DMS153 treated with DMSO at 0.1 percent for 48 hours (cell line): ENCODE results near the gene LILRA6.
"Not testable (repeated sequence)": the region's sequence is repeated elsewhere in the genome, so short reads cannot be mapped to it uniquely, and the experiment has no call there.

ENCODE experiments used
- DNase-seq: peaks from one replicate; lab custom pipeline; 2025; ENCODE audit not compliant: unreplicated experiment; lab: John Stamatoyannopoulos, UW

LILRA6 gene

GRCh38 chr19:54242646-54243045 is at the start of gene LILRA6:
Gene LILRA6 (minus strand): TSS chr19:54242790.
- not testable (repeated sequence) for DNase-seq

- not testable (repeated sequence) for DNase-seq
These were observed 46.6 kb upstream of the LILRA6 start for GRCh38 chr19:54289160-54289559.

GRCh38 chr19:54287456-54287855 is 44.9 kb upstream of the LILRA6 start:
- no peak for DNase-seq

GRCh38 chr19:54286283-54286682 is 43.7 kb upstream of the LILRA6 start:
- not testable (repeated sequence) for DNase-seq

- not testable (repeated sequence) for DNase-seq
These were observed 43.0 kb upstream of the LILRA6 start for GRCh38 chr19:54285427-54286056.

GRCh38 chr19:54282686-54283470 is 40.3 kb upstream of the LILRA6 start:
- DNase-seq: no peak

GRCh38 chr19:54281729-54282075 is 39.1 kb upstream of the LILRA6 start:
- not testable (repeated sequence) for DNase-seq

GRCh38 chr19:54281007-54281728 is 38.6 kb upstream of the LILRA6 start, which contains the start of gene LILRB2:
Gene LILRB2 (minus strand): TSS chr19:54281110. CDS start chr19:54280496, 614 bp downstream.
- no peak for DNase-seq

- not testable (repeated sequence) for DNase-seq
These were observed 37.9 kb upstream of the LILRA6 start for GRCh38 chr19:54280441-54280840.

GRCh38 chr19:54280025-54280424 is 37.4 kb upstream of the LILRA6 start:
- DNase-seq: not testable (repeated sequence)

GRCh38 chr19:54279406-54279962 is 36.9 kb upstream of the LILRA6 start:
- no peak for DNase-seq

GRCh38 chr19:54278571-54279195 is 36.1 kb upstream of the LILRA6 start:
- not testable (repeated sequence) for DNase-seq

GRCh38 chr19:54278056-54278455 is 35.5 kb upstream of the LILRA6 start:
- DNase-seq: not testable (repeated sequence)

- not testable (repeated sequence) for DNase-seq
These were observed 34.6 kb upstream of the LILRA6 start for GRCh38 chr19:54277111-54277615.

GRCh38 chr19:54275951-54276350 is 33.4 kb upstream of the LILRA6 start:
- no peak for DNase-seq

- DNase-seq: not testable (repeated sequence)
These were observed 31.9 kb upstream of the LILRA6 start for GRCh38 chr19:54274516-54274915.

GRCh38 chr19:54273821-54274220 is 31.2 kb upstream of the LILRA6 start:
- no peak for DNase-seq

- DNase-seq: not testable (repeated sequence)
These were observed 29.6 kb upstream of the LILRA6 start for GRCh38 chr19:54272181-54272580.

GRCh38 chr19:54271587-54271986 is 29.0 kb upstream of the LILRA6 start:
- not testable (repeated sequence) for DNase-seq

GRCh38 chr19:54271106-54271505 is 28.5 kb upstream of the LILRA6 start:
- DNase-seq: no peak

- DNase-seq: no peak
These were observed 26.3 kb upstream of the LILRA6 start for GRCh38 chr19:54268936-54269335.
